Myometrial cell (primary cell): ENCODE data around the gene MCMBP. TPM values are rescaled to one million over a fixed set of nuclear protein-coding genes. Genes with fewer than 3 reads are reported as not detected.

Experiments used
- total RNA-seq: library from RNA; depleted of rRNA; stranded (reverse); fragments of >200 nt; gene quantifications from 2 replicates; pipeline ENCODE4 v1.2.3, GENCODE V29; 2015

The MCMBP gene
- 38.9 and 43.1 TPM in 2 replicates for total RNA-seq

GRCh38 chr10:119872610-119872859 lies at the start of gene MCMBP:
Gene MCMBP (minus strand): TSS chr10:119872843. CDS start chr10:119872584, 259 bp downstream.

GRCh38 chr10:119892188-119893065 lies 19.8 kb upstream of the MCMBP start, which contains the start of gene SEC23IP:
Gene SEC23IP (plus strand): TSS chr10:119892730. CDS start chr10:119892783, 53 bp downstream.

Other genes with a start within 250 kb of the MCMBP start
- gene BAG3, start 221.5 kb downstream of the MCMBP start, total RNA-seq, result 38.1 and 40.6 TPM in 2 replicates
- 15.0 and 16.5 TPM in 2 replicates for gene INPP5F, start 146.8 kb downstream of the MCMBP start, total RNA-seq
- 22.9 and 29.1 TPM in 2 replicates for gene SEC23IP, start 19.9 kb upstream of the MCMBP start, total RNA-seq